GM18870 (cell line): ENCODE measurements around the gene GNG3.
"Not testable (repeated sequence)": the region's sequence is repeated elsewhere in the genome, so short reads cannot be mapped to it uniquely, and the experiment has no call there.

Experiments used
- ATAC-seq: cut with Tn5 transposase; IDR thresholded peaks from one replicate; pipeline ENCODE4 v1.9.1; 2021; ENCODE audit warnings: moderate library complexity; ENCODE audit not compliant: unreplicated experiment

GNG3 gene

GRCh38 chr11:62707277-62707861, at the start of gene GNG3, which contains the start of gene BSCL2:
Gene GNG3, plus strand, starts transcription at chr11:62707676. Its CDS starts 620 bp downstream, at chr11:62708296.
Gene BSCL2, minus strand, starts transcription at chr11:62707424. Its CDS starts 229 bp downstream, at chr11:62707195.
- no peak for ATAC-seq

DNA sequence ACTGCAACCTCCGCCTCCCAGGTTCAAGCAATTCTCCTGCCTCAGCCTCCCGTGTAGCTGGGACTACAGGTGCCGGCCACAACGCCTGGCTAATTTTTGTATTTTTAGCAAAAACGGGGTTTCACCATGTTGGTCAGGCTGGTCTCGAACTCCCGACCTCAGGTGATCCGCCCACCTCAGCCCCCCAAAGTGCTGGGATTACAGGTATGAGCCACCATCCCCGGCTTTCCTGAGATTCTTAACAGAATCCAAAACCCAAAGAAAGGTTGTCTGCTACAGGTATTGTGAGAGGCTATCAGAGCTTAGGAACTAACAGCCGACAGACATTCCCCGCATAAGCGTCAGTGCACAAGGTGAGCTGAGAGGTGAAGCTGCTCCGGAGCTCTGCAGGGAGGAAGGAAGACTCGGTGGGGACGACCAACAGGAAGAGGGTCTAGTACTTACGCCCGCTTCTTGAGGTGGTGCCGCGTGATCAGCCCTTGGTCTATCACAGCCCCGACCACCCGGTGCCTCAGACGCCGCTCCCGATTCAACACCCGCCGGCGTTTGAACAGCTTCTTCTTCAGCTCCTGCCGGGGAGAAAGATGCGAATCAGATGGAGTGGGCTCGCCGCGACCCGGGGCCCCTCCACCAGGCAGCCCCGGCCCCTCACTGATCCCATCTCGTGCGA, 42.9 kb upstream of the GNG3 start:
- ATAC-seq = peak; percentile 4

DNA sequence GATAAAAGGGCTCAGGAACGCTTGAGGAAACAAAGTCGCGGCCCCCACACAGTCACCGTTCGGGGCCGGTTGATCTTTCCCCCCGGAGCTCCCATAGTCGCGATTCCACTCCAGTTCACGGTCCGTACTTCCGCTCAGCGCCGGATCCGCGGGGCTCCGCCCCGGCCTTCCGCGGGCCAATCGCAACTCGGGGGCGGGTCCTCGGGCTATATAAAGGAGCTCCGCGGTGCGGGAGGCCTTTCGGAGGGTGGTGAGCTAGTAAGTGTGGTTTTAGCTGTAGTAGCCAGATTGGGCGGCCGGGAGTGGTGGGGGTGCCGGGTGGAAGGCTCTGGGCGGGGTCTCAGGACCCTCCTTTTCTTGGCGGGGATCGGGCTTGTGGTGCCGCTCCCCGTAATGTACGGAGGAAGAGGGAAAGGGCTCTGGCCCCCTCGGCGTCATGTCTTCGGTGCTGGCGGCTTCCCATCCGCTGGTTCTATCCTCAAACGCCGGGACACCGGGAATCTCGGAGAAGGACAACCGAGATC, 42.3 kb upstream of the GNG3 start, which contains the start of the genes C11orf98 and CSKMT:
C11orf98 (minus strand) TSS at position 136 of the 524 bp plus-strand sequence; CDS start at position 95, 41 bp downstream.
CSKMT (plus strand) TSS at position 238 of the 524 bp plus-strand sequence. CDS start 568 bp downstream, outside the sequence.
- peak; percentile 68 for ATAC-seq

DNA sequence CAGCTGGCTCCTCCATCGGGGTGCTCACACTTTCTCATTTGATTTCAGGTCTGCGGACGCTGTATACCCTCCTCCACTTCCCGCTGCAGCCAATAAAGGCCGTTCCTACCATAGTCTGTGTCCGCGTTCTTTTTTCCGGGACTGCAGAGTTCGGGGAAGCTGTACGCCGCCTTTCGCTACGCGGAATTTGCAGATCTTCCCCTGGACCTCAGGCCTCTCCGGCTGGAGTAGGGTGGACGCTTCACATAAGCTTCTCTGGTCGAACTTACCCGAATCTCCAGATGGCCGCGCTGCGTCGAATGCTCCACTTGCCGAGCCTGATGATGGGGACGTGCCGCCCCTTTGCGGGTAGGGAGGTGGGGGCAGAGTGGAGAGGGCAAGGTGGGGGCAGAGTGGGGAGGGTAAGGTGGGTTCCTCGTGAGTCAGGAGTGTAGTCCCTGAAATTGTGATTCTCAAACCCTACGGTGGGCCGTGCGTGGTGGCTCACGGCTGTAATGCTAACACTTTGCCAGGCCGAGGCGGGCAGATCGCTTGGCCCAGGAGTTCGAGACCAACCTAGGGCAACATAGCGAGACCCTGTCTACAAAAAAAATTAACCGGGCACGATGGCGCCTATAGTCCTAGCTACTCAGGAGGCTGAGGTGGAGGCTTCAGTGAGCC, 41.7 kb upstream of the GNG3 start:
- peak; percentile 11 for ATAC-seq

DNA sequence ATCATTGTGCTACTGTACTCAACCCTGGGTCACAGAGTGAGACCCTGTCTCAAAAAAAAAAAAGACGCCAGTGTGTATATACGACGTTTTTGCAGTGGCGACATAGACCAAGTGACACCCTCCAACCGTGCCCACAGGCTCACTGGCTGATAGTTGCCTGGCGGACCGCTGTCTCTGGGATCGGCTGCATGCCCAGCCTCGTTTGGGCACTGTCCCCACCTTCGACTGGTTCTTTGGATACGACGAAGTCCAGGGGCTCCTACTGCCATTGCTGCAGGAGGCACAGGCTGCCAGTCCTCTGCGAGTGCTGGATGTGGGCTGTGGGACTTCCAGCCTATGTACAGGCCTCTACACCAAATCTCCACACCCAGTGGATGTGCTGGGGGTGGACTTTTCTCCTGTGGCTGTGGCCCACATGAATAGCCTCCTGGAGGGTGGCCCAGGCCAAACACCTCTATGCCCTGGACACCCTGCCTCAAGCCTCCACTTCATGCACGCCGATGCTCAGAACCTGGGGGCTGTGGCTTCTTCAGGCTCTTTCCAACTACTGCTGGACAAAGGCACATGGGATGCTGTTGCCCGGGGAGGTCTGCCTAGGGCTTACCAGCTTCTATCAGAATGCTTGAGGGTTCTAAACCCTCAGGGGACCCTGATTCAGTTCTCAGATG, 41.1 kb upstream of the GNG3 start:
- ATAC-seq = no peak

- no peak for ATAC-seq
These were observed 40.0 kb upstream of the GNG3 start for GRCh38 chr11:62667460-62667859.

- no peak for ATAC-seq
These were observed 37.9 kb upstream of the GNG3 start for GRCh38 chr11:62669420-62670161.

- ATAC-seq = no peak
These were observed 36.3 kb upstream of the GNG3 start for GRCh38 chr11:62671236-62671607.

- ATAC-seq = peak; percentile 46
These were observed 35.7 kb upstream of the GNG3 start, which contains the start of the genes LBHD1 and UQCC3 for GRCh38 chr11:62671608-62672389. Gene LBHD1, minus strand, starts transcription at chr11:62672267. Its CDS starts 2,236 bp downstream, at chr11:62670031. Gene UQCC3, plus strand, starts transcription at chr11:62671673. Its CDS starts 73 bp downstream, at chr11:62671746.

- no peak for ATAC-seq
These were observed 34.3 kb upstream of the GNG3 start for GRCh38 chr11:62673196-62673525.

DNA sequence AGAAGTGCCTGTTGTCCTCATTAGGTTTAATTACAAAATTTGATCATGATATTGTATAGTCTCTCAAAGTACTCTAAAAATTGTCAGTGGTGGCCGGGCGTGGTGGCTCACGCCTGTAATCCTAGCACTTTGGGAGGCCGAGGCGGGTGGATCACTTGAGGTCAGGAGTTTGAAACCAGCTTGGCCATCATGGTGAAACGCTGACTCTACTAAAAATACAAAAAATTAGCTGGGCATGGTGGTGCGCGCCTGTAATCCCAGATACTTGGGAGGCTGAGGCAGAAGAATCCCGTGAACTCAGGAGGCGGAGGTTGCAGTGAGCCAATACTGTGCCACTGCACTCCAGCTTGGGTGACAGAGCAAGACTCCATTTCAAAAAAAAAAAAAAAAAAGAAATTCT, 32.1 kb upstream of the GNG3 start:
- ATAC-seq = not testable (repeated sequence)

- no peak for ATAC-seq
These were observed 30.8 kb upstream of the GNG3 start for GRCh38 chr11:62676698-62677097.

- no peak for ATAC-seq
These were observed 30.3 kb upstream of the GNG3 start for GRCh38 chr11:62677156-62677555.

GRCh38 chr11:62677714-62678113, 29.8 kb upstream of the GNG3 start:
- no peak for ATAC-seq

GRCh38 chr11:62678433-62678769, 29.1 kb upstream of the GNG3 start:
- ATAC-seq = no peak

DNA sequence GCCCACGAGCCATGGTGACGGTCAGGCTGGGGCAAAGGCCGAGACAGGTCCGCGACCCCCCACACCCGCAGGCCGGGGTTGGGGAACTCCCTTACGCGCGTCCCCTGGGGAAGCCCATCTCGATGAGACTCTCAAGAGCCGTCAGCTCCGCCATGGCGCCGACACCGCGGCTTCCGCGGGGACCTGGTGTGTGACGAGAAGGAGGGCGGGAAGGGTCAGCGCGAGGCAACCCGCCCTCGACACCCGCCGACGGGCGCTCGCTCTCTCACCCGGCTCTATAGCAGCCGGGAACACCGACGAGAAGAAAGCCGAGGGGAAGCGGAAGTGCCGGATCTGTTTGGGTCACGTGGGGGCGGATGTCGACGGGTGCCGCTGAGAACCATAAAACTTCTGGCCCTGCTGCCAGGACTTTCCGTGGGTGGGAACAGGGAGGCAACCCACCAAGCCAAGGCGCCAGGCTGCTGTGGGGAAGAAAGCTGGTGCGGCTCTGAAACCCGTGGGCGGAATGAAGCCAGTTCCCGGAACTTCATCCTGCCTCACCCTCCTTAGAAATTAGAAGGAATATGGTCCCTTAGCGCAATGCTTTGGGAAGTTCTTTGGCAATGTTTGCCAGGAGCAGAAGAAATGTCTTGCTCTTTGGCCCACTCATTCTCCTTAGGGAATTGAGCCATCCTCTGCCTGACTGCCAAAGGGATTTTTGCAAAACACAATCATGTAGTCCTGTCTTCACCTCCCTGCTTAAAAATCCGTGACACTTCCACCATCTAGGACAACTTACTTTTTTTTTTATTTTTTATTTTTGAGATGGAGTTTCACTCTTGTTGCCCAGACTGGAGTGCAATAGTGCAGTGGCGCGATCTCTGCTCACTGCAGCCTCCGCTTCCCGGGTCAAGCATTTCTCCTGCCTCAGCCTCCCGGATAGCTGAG, 28.4 kb upstream of the GNG3 start, which contains the start of gene UBXN1:
UBXN1 (minus strand) TSS at position 304 of the 927 bp plus-strand sequence; CDS start at position 154, 150 bp downstream.
- no peak for ATAC-seq

- ATAC-seq = no peak
These were observed 26.6 kb upstream of the GNG3 start for GRCh38 chr11:62680825-62681240.

- no peak for ATAC-seq
These were observed 25.0 kb upstream of the GNG3 start for GRCh38 chr11:62682518-62682917.
